ENCODE data around the gene TTBK2.

The TTBK2 gene

GRCh38 chr15:42940527-42940926 is 19.9 kb upstream of the TTBK2 start:
- no peak for TF ChIP-seq SPI1 (IDR thresholded peaks at IDR 0.05; ENCODE audit: borderline replicate concordance, low read depth)
- no peak for TF ChIP-seq GABPA (IDR thresholded peaks at IDR 0.05; ENCODE audit: low read depth)
- no peak for TF ChIP-seq POLR2AphosphoS5 (IDR thresholded peaks at IDR 0.05; ENCODE audit: low read depth)
- TF ChIP-seq CTCF (IDR thresholded peaks at IDR 0.05; ENCODE audit: insufficient read depth, low read length): no peak
- TF ChIP-seq, protein P1, sequence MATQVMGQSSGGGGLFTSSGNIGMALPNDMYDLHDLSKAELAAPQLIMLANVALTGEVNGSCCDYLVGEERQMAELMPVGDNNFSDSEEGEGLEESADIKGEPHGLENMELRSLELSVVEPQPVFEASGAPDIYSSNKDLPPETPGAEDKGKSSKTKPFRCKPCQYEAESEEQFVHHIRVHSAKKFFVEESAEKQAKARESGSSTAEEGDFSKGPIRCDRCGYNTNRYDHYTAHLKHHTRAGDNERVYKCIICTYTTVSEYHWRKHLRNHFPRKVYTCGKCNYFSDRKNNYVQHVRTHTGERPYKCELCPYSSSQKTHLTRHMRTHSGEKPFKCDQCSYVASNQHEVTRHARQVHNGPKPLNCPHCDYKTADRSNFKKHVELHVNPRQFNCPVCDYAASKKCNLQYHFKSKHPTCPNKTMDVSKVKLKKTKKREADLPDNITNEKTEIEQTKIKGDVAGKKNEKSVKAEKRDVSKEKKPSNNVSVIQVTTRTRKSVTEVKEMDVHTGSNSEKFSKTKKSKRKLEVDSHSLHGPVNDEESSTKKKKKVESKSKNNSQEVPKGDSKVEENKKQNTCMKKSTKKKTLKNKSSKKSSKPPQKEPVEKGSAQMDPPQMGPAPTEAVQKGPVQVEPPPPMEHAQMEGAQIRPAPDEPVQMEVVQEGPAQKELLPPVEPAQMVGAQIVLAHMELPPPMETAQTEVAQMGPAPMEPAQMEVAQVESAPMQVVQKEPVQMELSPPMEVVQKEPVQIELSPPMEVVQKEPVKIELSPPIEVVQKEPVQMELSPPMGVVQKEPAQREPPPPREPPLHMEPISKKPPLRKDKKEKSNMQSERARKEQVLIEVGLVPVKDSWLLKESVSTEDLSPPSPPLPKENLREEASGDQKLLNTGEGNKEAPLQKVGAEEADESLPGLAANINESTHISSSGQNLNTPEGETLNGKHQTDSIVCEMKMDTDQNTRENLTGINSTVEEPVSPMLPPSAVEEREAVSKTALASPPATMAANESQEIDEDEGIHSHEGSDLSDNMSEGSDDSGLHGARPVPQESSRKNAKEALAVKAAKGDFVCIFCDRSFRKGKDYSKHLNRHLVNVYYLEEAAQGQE (IDR thresholded peaks at IDR 0.05; ENCODE audit: insufficient replicate concordance, low read depth): no peak
- no peak overlapping the region for H3K4me3 ChIP-seq (replicated peaks; ENCODE audit: insufficient read depth, low read length)
- DNase-seq (ENCODE audit: low read depth in 1 of 2, low spot score in 1 of 2): no peak
- no peak overlapping the region for H3K27ac ChIP-seq (replicated peaks)
- no peaks in the 10 kb centered on the region for H3K27me3 ChIP-seq (ENCODE audit: insufficient read depth, poor library complexity, severe bottlenecking)

- H3K27me3 ChIP-seq (ENCODE audit: insufficient read depth, poor library complexity, severe bottlenecking): no peaks in the 10 kb centered on the region
- TF ChIP-seq SPI1 (IDR thresholded peaks at IDR 0.05; ENCODE audit: borderline replicate concordance, low read depth): no peak
- TF ChIP-seq POLR2AphosphoS5 (IDR thresholded peaks at IDR 0.05; ENCODE audit: low read depth): no peak
- no peak for TF ChIP-seq CTCF (IDR thresholded peaks at IDR 0.05; ENCODE audit: insufficient read depth, low read length)
- TF ChIP-seq GABPA (IDR thresholded peaks at IDR 0.05; ENCODE audit: low read depth): no peak
- TF ChIP-seq, protein P1 (IDR thresholded peaks at IDR 0.05; ENCODE audit: insufficient replicate concordance, low read depth): no peak
- DNase-seq (ENCODE audit: low read depth in 1 of 2, low spot score in 1 of 2): no peak
- H3K4me3 ChIP-seq (replicated peaks; ENCODE audit: insufficient read depth, low read length): no peak overlapping the region
- no peak overlapping the region for H3K27ac ChIP-seq (replicated peaks)
Observed at GRCh38 chr15:42939841-42940240, 19.3 kb upstream of the TTBK2 start.

DNA sequence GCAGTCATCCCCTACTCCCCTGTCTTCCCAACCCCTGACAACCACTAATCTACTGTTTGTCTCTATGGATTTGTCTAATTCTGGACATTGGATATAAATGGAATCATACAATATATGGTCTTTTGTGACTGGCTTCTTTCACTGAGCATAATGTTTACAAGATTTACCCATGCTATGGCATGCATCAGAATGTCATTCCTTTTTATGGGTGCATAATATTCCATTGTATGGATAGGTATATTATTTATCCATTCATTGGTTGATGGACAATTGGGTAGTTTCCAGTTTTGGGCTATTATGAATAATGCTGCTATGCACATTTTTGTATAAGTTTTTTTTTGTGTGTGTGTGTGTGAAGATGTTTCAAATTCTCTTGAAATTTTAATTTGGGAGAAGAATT is 16.6 kb upstream of the TTBK2 start:
- Histone ChIP-seq H3K27ac (replicated peaks) (no peak overlapping the region), H3K27me3 (ENCODE audit: insufficient read depth, poor library complexity, severe bottlenecking) (no peaks in the 10 kb centered on the region), H3K4me3 (replicated peaks; ENCODE audit: insufficient read depth, low read length) (no peak overlapping the region)
- DNase-seq (ENCODE audit: low read depth in 1 of 2, low spot score in 1 of 2): no peak
- no peak for TF ChIP-seq GABPA (IDR thresholded peaks at IDR 0.05; ENCODE audit: low read depth)
- no peak for TF ChIP-seq POLR2AphosphoS5 (IDR thresholded peaks at IDR 0.05; ENCODE audit: low read depth)
- TF ChIP-seq, protein P1 (IDR thresholded peaks at IDR 0.05; ENCODE audit: insufficient replicate concordance, low read depth): no peak
- TF ChIP-seq SPI1 (IDR thresholded peaks at IDR 0.05; ENCODE audit: borderline replicate concordance, low read depth): no peak
- no peak for TF ChIP-seq CTCF (IDR thresholded peaks at IDR 0.05; ENCODE audit: insufficient read depth, low read length)
